ENCODE measurements around the gene GPR87.

DNA sequence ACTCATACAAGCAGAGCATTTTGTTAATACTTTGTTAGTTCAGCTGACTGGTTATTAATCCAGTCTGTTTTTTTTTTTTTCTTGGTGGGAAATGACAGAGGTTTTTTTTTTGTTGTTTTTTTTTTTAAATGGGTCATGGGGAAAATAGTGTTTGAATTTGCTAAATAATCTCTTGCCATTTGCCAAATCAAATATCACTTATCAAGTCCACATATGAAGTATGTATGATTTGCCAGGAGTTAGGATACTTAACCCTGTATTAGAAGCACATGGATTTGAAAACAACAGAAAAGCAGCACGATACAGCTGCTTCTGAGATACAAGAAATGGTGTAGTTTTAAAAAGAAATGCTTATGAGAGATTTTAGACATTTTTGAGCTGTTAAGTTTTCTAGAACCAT lies 59.9 kb downstream of the GPR87 start:
- TF ChIP-seq, protein P1, sequence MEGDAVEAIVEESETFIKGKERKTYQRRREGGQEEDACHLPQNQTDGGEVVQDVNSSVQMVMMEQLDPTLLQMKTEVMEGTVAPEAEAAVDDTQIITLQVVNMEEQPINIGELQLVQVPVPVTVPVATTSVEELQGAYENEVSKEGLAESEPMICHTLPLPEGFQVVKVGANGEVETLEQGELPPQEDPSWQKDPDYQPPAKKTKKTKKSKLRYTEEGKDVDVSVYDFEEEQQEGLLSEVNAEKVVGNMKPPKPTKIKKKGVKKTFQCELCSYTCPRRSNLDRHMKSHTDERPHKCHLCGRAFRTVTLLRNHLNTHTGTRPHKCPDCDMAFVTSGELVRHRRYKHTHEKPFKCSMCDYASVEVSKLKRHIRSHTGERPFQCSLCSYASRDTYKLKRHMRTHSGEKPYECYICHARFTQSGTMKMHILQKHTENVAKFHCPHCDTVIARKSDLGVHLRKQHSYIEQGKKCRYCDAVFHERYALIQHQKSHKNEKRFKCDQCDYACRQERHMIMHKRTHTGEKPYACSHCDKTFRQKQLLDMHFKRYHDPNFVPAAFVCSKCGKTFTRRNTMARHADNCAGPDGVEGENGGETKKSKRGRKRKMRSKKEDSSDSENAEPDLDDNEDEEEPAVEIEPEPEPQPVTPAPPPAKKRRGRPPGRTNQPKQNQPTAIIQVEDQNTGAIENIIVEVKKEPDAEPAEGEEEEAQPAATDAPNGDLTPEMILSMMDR (IDR thresholded peaks at IDR 0.05), result no peak
- TF ChIP-seq TP53 (CRISPR knock-in tag; IDR thresholded peaks at IDR 0.05), result no peak
